GM10248 (cell line): Measurements from ENCODE around the gene DAGLA.
"Not testable (repeated sequence)": the region's sequence is repeated elsewhere in the genome, so short reads cannot be mapped to it uniquely, and the experiment has no call there.

Experiments
- CTCF ChIA-PET: fragments of 300-600 bp; sonication (Branson Sonifier 250); formaldehyde crosslinking; extraction: SDS; loops from one replicate; lab custom pipeline; 2021; ENCODE audit warnings: antibody characterized with exemption; lab: Yijun Ruan, JAX
- POLR2A ChIA-PET: fragments of 350-650 bp; sonication (Branson Sonifier 250); formaldehyde crosslinking; extraction: SDS; loops from one replicate; lab custom pipeline; 2020; ENCODE audit warnings: antibody characterized with exemption; lab: Yijun Ruan, JAX
- DNase-seq: peaks from one replicate; pipeline ENCODE4 v3.0.0; 2012; ENCODE audit errors: extremely low spot score
- CTCF ChIP-seq: IDR thresholded peaks from 2 replicates; pipeline ENCODE4 v1.5.1; 2012; ENCODE audit warnings: mild to moderate bottlenecking, low read depth; ENCODE audit errors: extremely low read depth, missing control alignments, control extremely low read depth

The DAGLA gene

GRCh38 chr11:61666684-61667297, 13.4 kb upstream of the DAGLA start:
- DNase-seq, result no peak
- ChIA-PET POLR2A (interaction anchor here (0.6 to 0.7 kb wide), 2 partner anchors 80 to 980 kb away, joined by 3 to 5 read pairs; no protein-coding TSS in a partner anchor), CTCF (interaction anchor here (1.5 kb wide), 1 partner anchor 67 kb away, joined by 4 read pairs; no protein-coding TSS in a partner anchor)
- no peak for TF ChIP-seq CTCF

GRCh38 chr11:61667684-61668305, 12.4 kb upstream of the DAGLA start:
- no peak for DNase-seq
- ChIA-PET CTCF (interaction anchor here (1.3 kb wide), 1 partner anchor 29 kb away, joined by 4 read pairs; no protein-coding TSS in a partner anchor), POLR2A (interaction anchor here (0.6 kb wide), 1 partner anchor 81 kb away, joined by 3 read pairs; no protein-coding TSS in a partner anchor)
- no peak for TF ChIP-seq CTCF

GRCh38 chr11:61669417-61669816, 10.8 kb upstream of the DAGLA start:
- TF ChIP-seq CTCF, result no peak
- DNase-seq, result no peak
- ChIA-PET POLR2A (no interaction called here), CTCF (no interaction called here)

GRCh38 chr11:61670626-61671025, 9.6 kb upstream of the DAGLA start:
- ChIA-PET POLR2A (no interaction called here), CTCF (interaction anchor here (1.0 kb wide), 1 partner anchor 8 kb away, joined by 3 read pairs; no protein-coding TSS in a partner anchor)
- no peak for TF ChIP-seq CTCF
- DNase-seq, result no peak

GRCh38 chr11:61671527-61671926, 8.7 kb upstream of the DAGLA start:
- POLR2A ChIA-PET, result no interaction called here
- CTCF ChIA-PET, result no interaction called here
- no peak for DNase-seq
- no peak for TF ChIP-seq CTCF

- DNase-seq, POLR2A ChIA-PET: not testable (repeated sequence)
- CTCF ChIA-PET, result interaction anchor here (2.1 kb wide), 1 partner anchor 60 kb away, joined by 13 read pairs; no protein-coding TSS in a partner anchor
Observed at GRCh38 chr11:61673946-61674467, 6.2 kb upstream of the DAGLA start.

GRCh38 chr11:61675826-61676225, 4.4 kb upstream of the DAGLA start:
- ChIA-PET POLR2A (no interaction called here), CTCF (interaction anchor here (1.3 to 2.1 kb wide), 3 partner anchors 10 to 223 kb away, joined by 3 to 13 read pairs (median 4); no protein-coding TSS in a partner anchor)
- TF ChIP-seq CTCF, result no peak
- no peak for DNase-seq
